HUES6 (cell line): ENCODE results near the gene ALDH1L2.
"Not testable (repeated sequence)": the region's sequence is repeated elsewhere in the genome, so short reads cannot be mapped to it uniquely, and the experiment has no call there.

ENCODE experiments used
- H3K27ac ChIP-seq: 2 replicates; pipeline ENCODE4 v1.7.0; 2013; ENCODE audit warnings: low read depth, mild to moderate bottlenecking, low read length, inconsistent platforms
- H3K27me3 ChIP-seq: 2 replicates; pipeline ENCODE4 v1.6.1; 2013; ENCODE audit warnings: low read length; ENCODE audit not compliant: control insufficient read depth, insufficient read depth
- H3K36me3 ChIP-seq: 2 replicates; pipeline ENCODE4 v1.6.1; 2013; ENCODE audit warnings: low read length; ENCODE audit not compliant: control insufficient read depth, insufficient read depth
- H3K4me1 ChIP-seq: 2 replicates; pipeline ENCODE4 v1.6.1; 2013; ENCODE audit warnings: low read length; ENCODE audit not compliant: control insufficient read depth, insufficient read depth
- H3K4me3 ChIP-seq: 2 replicates; pipeline ENCODE4 v1.5.1; 2013; ENCODE audit warnings: low read depth, low read length
- H3K9ac ChIP-seq: one replicate; pipeline ENCODE4 v1.6.1; 2013; ENCODE audit warnings: mild to moderate bottlenecking, low read length
- H3K9me3 ChIP-seq: 2 replicates; pipeline ENCODE4 v1.6.1; 2013; ENCODE audit warnings: low read depth, low read length; ENCODE audit not compliant: control insufficient read depth, insufficient read depth

The ALDH1L2 gene

GRCh38 chr12:104977688-104978087 lies 106.6 kb downstream of the ALDH1L2 start:
- not testable (repeated sequence) for H3K9me3 ChIP-seq, H3K9ac ChIP-seq, H3K4me3 ChIP-seq, H3K4me1 ChIP-seq, H3K27ac ChIP-seq, H3K27me3 ChIP-seq, H3K36me3 ChIP-seq

GRCh38 chr12:104976703-104977102 lies 107.6 kb downstream of the ALDH1L2 start:
- Histone ChIP-seq H3K4me3 (no peak overlapping the region), H3K36me3 (no peaks in the 10 kb centered on the region), H3K4me1 (no peaks in the 10 kb centered on the region), H3K27ac (no peak overlapping the region), H3K27me3 (no peaks in the 10 kb centered on the region), H3K9me3 (no peaks in the 10 kb centered on the region), H3K9ac (no peak overlapping the region)

- Histone ChIP-seq H3K9me3 (no peaks in the 10 kb centered on the region), H3K36me3 (no peaks in the 10 kb centered on the region), H3K9ac (no peak overlapping the region), H3K27ac (no peak overlapping the region), H3K4me1 (no peaks in the 10 kb centered on the region), H3K4me3 (no peak overlapping the region), H3K27me3 (no peaks in the 10 kb centered on the region)
Observed at GRCh38 chr12:104975587-104976343, 108.5 kb downstream of the ALDH1L2 start.

GRCh38 chr12:104974626-104975290 lies 109.5 kb downstream of the ALDH1L2 start:
- Histone ChIP-seq H3K36me3 (no peaks in the 10 kb centered on the region), H3K4me1 (no peaks in the 10 kb centered on the region), H3K4me3 (no peak overlapping the region), H3K9ac (no peak overlapping the region), H3K9me3 (no peaks in the 10 kb centered on the region), H3K27ac (no peak overlapping the region), H3K27me3 (no peaks in the 10 kb centered on the region)

GRCh38 chr12:104973250-104973649 lies 111.0 kb downstream of the ALDH1L2 start:
- Histone ChIP-seq H3K27ac (no peak overlapping the region), H3K36me3 (no peaks in the 10 kb centered on the region), H3K4me3 (no peak overlapping the region), H3K4me1 (no peaks in the 10 kb centered on the region), H3K9me3 (no peaks in the 10 kb centered on the region), H3K9ac (no peak overlapping the region), H3K27me3 (no peaks in the 10 kb centered on the region)

- no peaks in the 10 kb centered on the region for H3K27me3 ChIP-seq
- no peak overlapping the region for H3K9ac ChIP-seq
- H3K9me3 ChIP-seq: no peaks in the 10 kb centered on the region
- no peaks in the 10 kb centered on the region for H3K4me1 ChIP-seq
- no peak overlapping the region for H3K4me3 ChIP-seq
- H3K36me3 ChIP-seq: no peaks in the 10 kb centered on the region
- H3K27ac ChIP-seq: no peak overlapping the region
Observed at GRCh38 chr12:104971306-104971705, 113.0 kb downstream of the ALDH1L2 start.
